SK-N-SH treated with all-trans-retinoic acid at 6 μM for 48 hours (cell line): ENCODE results near the gene C11orf16.
A peak's percentile ranks its signal among the peaks of the same experiment; 100 is the strongest.

Experiments used
- ATAC-seq: fragments of 200-7000 bp; cut with Tn5 transposase; 3 replicates; pipeline ENCODE4 v1.9.1; 2020; ENCODE audit warnings: mild to moderate bottlenecking, moderate library complexity
- ARNTL ChIP-seq: fragments of 450-650 bp; formaldehyde crosslinking; IDR thresholded peaks from 2 replicates; pipeline ENCODE4 v1.5.0; 2020; ENCODE audit warnings: low read depth, mild to moderate bottlenecking, moderate library complexity, borderline replicate concordance
- BACH2 ChIP-seq: fragments of 250-450 bp; sonication (Bioruptor Pico); IDR thresholded peaks from 2 replicates; pipeline ENCODE4 v1.9.0; 2021; ENCODE audit warnings: mild to moderate bottlenecking, borderline replicate concordance
- CREB5 ChIP-seq: fragments of 250-450 bp; sonication (Bioruptor Pico); IDR thresholded peaks from 2 replicates; pipeline ENCODE4 v1.5.1; 2020; ENCODE audit warnings: low read depth, mild to moderate bottlenecking, moderate library complexity
- CSRNP3 ChIP-seq: fragments of 250-450 bp; sonication (Bioruptor Pico); IDR thresholded peaks from 2 replicates; pipeline ENCODE4 v1.5.1; 2021; ENCODE audit warnings: mild to moderate bottlenecking, moderate library complexity
- ESRRG ChIP-seq: fragments of 250-450 bp; sonication (Bioruptor Pico); IDR thresholded peaks from 2 replicates; pipeline ENCODE4 v1.6.1; 2021; ENCODE audit warnings: mild to moderate bottlenecking
- GLIS3 ChIP-seq: fragments of 250-450 bp; sonication (Bioruptor Pico); IDR thresholded peaks from 2 replicates; pipeline ENCODE4 v1.5.0; 2020; ENCODE audit warnings: mild to moderate bottlenecking, moderate library complexity
- ISL1 ChIP-seq: fragments of 250-450 bp; sonication (Bioruptor Pico); IDR thresholded peaks from 2 replicates; pipeline ENCODE4 v2.1.2; 2022; ENCODE audit warnings: mild to moderate bottlenecking, moderate library complexity
- OSR1 ChIP-seq: fragments of 250-450 bp; sonication (Bioruptor Pico); IDR thresholded peaks from 2 replicates; pipeline ENCODE4 v1.8.0; 2022; ENCODE audit warnings: moderate library complexity, mild to moderate bottlenecking, inconsistent platforms
- POU6F1 ChIP-seq: fragments of 250-450 bp; sonication (Bioruptor Pico); IDR thresholded peaks from 2 replicates; pipeline ENCODE4 v1.8.0; 2021; ENCODE audit warnings: low read depth, mild to moderate bottlenecking, moderate library complexity, borderline replicate concordance
- PPARA ChIP-seq: fragments of 250-450 bp; sonication (Bioruptor Pico); IDR thresholded peaks from 2 replicates; pipeline ENCODE4 v1.5.0; 2020; ENCODE audit warnings: mild to moderate bottlenecking, borderline replicate concordance
- RARB ChIP-seq: fragments of 250-450 bp; sonication (Bioruptor Pico); IDR thresholded peaks from 2 replicates; pipeline ENCODE4 v1.8.0; 2021; ENCODE audit warnings: mild to moderate bottlenecking, moderate library complexity
- SNAI2 ChIP-seq: fragments of 250-450 bp; sonication (Bioruptor Pico); IDR thresholded peaks from 2 replicates; pipeline ENCODE4 v1.5.0; 2020; ENCODE audit warnings: mild to moderate bottlenecking, moderate library complexity
- TCF4 ChIP-seq: fragments of 250-450 bp; sonication (Bioruptor Pico); IDR thresholded peaks from 2 replicates; pipeline ENCODE4 v1.8.0; 2021; ENCODE audit warnings: mild to moderate bottlenecking, moderate library complexity, borderline replicate concordance
- TOX ChIP-seq: fragments of 250-450 bp; sonication (Bioruptor Pico); IDR thresholded peaks from 2 replicates; pipeline ENCODE4 v1.8.0; 2021; ENCODE audit warnings: mild to moderate bottlenecking, moderate library complexity, borderline replicate concordance
- ZC3H10 ChIP-seq: fragments of 250-450 bp; sonication (Bioruptor Pico); IDR thresholded peaks from 2 replicates; pipeline ENCODE4 v1.5.1; 2021; ENCODE audit warnings: mild to moderate bottlenecking, moderate library complexity
- ZFP30 ChIP-seq: fragments of 450-650 bp; formaldehyde crosslinking; IDR thresholded peaks from 2 replicates; pipeline ENCODE4 v1.5.0; 2022; ENCODE audit warnings: mild to moderate bottlenecking, moderate library complexity
- ZNF565 ChIP-seq: fragments of 450-650 bp; formaldehyde crosslinking; conservative IDR thresholded peaks from 2 replicates; pipeline ENCODE4 v1.5.0; 2020; ENCODE audit warnings: low read depth, mild to moderate bottlenecking, moderate library complexity
- ZNF70 ChIP-seq: fragments of 450-650 bp; formaldehyde crosslinking; IDR thresholded peaks from 2 replicates; pipeline ENCODE4 v1.5.0; 2020; ENCODE audit warnings: mild to moderate bottlenecking, moderate library complexity
- ZNF8 ChIP-seq: fragments of 450-650 bp; formaldehyde crosslinking; IDR thresholded peaks from 2 replicates; pipeline ENCODE4 v1.5.0; 2020; ENCODE audit warnings: mild to moderate bottlenecking, moderate library complexity

The C11orf16 gene

GRCh38 chr11:8967184-8967583, 34.4 kb upstream of the C11orf16 start (continued):
- TF ChIP-seq BACH2 (CRISPR knock-in tag), result no peak
- TF ChIP-seq TCF4, result no peak
- no peak for TF ChIP-seq TOX
- TF ChIP-seq ESRRG (CRISPR knock-in tag), result no peak
- no peak for TF ChIP-seq ZNF8
- no peak for TF ChIP-seq CREB5 (CRISPR knock-in tag)

- peak; percentile 7; the same call in 1 of the 2 replicates for TF ChIP-seq ZNF70 (CRISPR knock-in tag)
- no peak for TF ChIP-seq ARNTL (CRISPR knock-in tag)
- TF ChIP-seq ESRRG (CRISPR knock-in tag), result no peak
- TF ChIP-seq PPARA (CRISPR knock-in tag), result no peak
- TF ChIP-seq, all 23 proteins: peak for 1
- peak; percentile 92 for ATAC-seq
Measured at GRCh38 chr11:8964324-8965320, 31.9 kb upstream of the C11orf16 start, which contains the start of gene TMEM9B. TMEM9B (minus strand) TSS chr11:8964442; CDS start chr11:8964313, 129 bp downstream.

- ATAC-seq, result peak; percentile 78
- TF ChIP-seq ZC3H10 (CRISPR knock-in tag) (no peak), BACH2 (CRISPR knock-in tag) (no peak), OSR1 (CRISPR knock-in tag) (no peak), ZNF565 (CRISPR knock-in tag) (no peak), ESRRG (CRISPR knock-in tag) (no peak), RARB (CRISPR knock-in tag) (no peak), ISL1 (CRISPR knock-in tag) (no peak), POU6F1 (CRISPR knock-in tag) (no peak), TOX (no peak), CSRNP3 (CRISPR knock-in tag) (no peak), PPARA (CRISPR knock-in tag) (no peak), ZFP30 (CRISPR knock-in tag) (no peak), TCF4 (no peak), GLIS3 (CRISPR knock-in tag) (no peak), ARNTL (CRISPR knock-in tag) (no peak)
- TF ChIP-seq, all 23 proteins: peak for 0
Measured at GRCh38 chr11:8963569-8964323, 31.0 kb upstream of the C11orf16 start.

- no peak for ATAC-seq
- TF ChIP-seq ZC3H10 (CRISPR knock-in tag), result no peak
- no peak for TF ChIP-seq ZFP30 (CRISPR knock-in tag)
- no peak for TF ChIP-seq RARB (CRISPR knock-in tag)
- no peak for TF ChIP-seq ZNF8
- TF ChIP-seq SNAI2, result no peak
- TF ChIP-seq ESRRG (CRISPR knock-in tag), result no peak
- no peak for TF ChIP-seq CREB5 (CRISPR knock-in tag)
- no peak for TF ChIP-seq BACH2 (CRISPR knock-in tag)
- no peak for TF ChIP-seq ZNF70 (CRISPR knock-in tag)
Measured at GRCh38 chr11:8962841-8963240, 30.1 kb upstream of the C11orf16 start.
